NAMALWA (cell line): ENCODE results near the gene NINL.
"Not testable (repeated sequence)": the region's sequence is repeated elsewhere in the genome, so short reads cannot be mapped to it uniquely, and the experiment has no call there.

ENCODE experiments used
- DNase-seq: peaks from one replicate; pipeline ENCODE4 v3.0.0-alpha.2; 2015; ENCODE audit warnings: low spot score

NINL gene

GRCh38 chr20:25532971-25533391 lies 52.4 kb downstream of the NINL start:
- no peak for DNase-seq

- DNase-seq, result no peak
Measured at GRCh38 chr20:25532015-25532751, 53.1 kb downstream of the NINL start.

DNA sequence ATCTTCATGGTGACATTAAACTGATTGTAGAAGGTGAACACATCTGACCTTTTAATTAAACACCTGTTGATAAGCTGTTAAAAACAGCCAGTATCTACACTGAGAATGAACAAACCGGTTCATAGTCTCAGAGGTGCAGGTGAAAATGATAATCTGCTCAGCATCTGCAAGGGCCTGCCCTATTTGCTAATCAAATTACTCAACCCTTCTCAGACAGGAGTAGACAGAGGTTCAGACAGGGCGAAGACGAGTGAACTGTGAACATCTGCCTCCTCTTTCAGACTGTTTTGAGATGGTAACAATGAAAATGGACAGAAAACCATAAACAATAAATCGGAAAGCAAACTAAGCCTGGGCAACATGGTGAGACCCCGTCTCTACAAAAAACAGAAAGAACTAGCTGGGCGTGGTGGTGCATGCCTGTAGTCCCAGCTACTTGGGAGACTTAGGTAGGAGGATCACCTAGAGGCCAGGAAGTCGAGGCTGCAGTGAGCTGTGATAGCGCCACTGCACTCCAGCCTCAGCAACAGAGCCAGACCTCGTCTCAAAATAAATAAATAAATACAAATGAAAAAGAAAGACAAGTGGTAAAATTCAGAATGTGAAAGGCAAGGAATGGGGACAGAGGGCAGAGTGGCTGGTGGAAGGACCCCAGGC lies 55.9 kb downstream of the NINL start:
- DNase-seq, result no peak

DNA sequence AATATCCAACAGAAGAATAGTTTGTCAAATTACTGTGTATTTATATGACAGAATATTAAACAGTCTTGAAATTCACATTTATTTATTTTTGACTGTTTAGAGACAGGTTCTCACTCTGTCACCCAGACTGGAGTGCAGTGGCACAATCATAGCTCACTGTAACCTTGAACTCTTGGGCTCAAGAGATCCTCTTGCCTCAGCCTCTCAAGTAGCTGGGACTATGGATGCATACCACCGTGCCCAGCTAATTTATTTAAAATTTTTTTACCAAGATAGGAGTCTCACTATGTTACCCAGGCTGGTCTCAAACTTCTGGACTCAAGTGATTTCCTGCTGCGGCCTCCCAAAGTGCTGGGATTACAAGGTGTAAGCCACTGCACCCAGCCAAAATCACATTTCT lies 57.4 kb downstream of the NINL start:
- DNase-seq, result no peak

GRCh38 chr20:25526446-25526845 lies 58.9 kb downstream of the NINL start:
- DNase-seq, result no peak

- no peak for DNase-seq
Measured at GRCh38 chr20:25525867-25526266, 59.5 kb downstream of the NINL start.

DNA sequence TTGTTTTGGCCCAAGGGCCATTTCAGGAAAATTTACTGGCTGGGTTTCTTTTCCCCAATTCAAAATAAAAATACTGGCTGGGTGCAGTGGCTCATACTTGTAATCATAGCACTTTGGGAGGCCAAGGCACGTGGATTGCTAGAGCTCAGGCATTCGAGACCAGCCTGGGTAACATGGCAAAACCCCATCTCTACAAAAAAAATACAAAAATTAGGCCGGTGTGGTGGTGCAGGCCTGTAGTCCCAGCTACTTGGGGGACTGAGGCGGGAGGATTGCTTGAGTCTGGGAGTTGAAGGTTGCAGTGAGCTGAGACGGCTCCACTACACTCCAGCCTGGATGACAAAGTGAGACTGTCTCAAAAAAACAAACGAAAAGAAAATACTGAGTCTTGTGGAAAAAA lies 60.0 kb downstream of the NINL start:
- DNase-seq, result no peak

DNA sequence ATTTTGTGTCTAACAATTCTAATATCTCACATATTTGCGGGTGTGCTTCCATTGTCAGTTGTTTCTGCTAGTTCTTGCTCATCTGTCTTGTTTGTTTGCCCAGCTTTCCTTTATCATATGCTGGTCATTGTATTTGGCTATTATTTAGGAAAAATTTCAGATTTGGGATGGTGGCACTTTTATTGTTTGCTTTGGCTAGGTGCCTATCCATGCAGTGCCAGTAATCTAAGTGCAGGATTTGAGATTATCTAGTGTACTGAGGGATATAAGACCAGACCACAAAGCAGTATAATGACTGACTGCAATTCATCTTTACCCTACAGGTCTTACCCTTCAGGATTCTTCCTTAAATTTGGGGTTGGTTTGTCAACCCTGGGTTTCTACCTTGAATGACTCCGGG lies 63.9 kb downstream of the NINL start:
- DNase-seq, result no peak

GRCh38 chr20:25517124-25517523 lies 68.2 kb downstream of the NINL start:
- no peak for DNase-seq

- DNase-seq, result no peak
Measured at GRCh38 chr20:25514747-25515340, 70.5 kb downstream of the NINL start.

- DNase-seq, result no peak
Measured at GRCh38 chr20:25514195-25514594, 71.1 kb downstream of the NINL start.

- no peak for DNase-seq
Measured at GRCh38 chr20:25512709-25513108, 72.6 kb downstream of the NINL start.

DNA sequence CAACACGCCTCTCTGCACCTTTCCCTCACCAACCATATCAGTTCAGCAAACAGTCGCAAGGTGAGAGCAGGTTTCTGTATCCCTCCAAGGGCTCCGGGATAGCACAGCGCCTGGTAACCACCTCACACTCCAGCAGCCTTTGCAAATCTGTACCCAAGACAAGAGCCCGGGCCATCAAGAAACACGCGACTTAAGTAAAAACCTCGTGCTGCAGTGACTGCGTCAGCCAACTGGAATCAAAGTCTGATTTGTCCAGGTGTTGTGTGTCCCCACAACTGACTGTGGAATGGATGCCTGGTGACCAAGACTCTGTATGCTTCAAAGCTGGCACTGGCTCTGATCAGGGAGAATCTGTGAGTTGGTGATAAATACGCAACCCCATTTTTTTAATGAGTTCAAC lies 74.1 kb downstream of the NINL start:
- DNase-seq, result no peak

- no peak for DNase-seq
Measured at GRCh38 chr20:25510721-25511120, 74.6 kb downstream of the NINL start.

DNA sequence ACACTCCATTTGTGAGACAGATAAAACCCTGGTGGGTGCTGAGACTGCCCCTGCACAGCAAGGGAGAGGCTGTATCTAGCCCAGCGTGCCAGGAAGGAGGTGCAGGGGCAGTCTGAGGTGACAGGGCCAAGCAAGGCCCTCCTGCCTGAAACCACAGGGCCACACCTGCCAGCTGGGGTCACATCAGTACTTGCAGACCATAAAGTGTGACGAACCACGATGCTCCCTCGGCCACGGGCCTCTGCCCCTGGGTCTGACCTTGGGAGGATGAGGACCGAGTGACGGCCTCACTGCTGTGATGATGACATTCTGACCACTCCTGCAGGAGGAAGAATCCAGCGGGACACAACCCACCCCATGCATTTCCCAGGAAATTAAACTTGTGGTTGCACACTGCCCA lies 75.1 kb downstream of the NINL start:
- DNase-seq, result no peak

- no peak for DNase-seq
Measured at GRCh38 chr20:25509084-25509483, 76.2 kb downstream of the NINL start.

DNA sequence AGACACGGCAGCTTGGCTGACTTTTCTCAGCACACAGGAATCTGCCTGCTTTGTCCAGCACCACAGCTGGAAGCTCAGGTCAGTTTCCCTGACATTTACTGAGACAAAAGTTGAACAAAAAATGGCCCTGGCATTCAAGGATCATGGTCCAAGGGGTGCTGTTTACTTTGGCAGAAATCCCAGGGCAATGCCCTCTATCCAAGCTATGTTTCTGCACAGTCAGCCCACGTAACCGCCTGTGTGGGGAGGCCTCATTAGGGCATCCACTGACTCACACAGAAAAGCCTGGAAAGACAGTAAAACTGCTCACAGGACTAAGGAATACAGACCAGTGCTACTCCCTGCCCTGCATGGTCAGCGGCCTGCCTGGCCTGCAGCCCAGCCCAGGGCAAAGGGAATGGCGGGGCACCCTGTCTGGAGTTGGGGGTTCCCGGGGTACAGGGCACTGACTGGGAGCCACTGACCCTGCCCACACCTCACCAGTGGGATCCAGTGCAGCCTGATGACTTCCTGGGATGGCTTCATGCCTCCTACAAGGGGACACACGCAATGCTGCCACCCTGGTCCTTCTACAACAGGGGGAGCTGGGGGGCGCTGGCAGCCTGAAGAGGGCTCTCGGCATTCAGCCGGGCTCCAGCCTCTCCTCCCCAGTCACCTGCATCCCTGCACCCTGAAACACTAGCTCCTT lies 77.1 kb downstream of the NINL start:
- DNase-seq, result no peak

DNA sequence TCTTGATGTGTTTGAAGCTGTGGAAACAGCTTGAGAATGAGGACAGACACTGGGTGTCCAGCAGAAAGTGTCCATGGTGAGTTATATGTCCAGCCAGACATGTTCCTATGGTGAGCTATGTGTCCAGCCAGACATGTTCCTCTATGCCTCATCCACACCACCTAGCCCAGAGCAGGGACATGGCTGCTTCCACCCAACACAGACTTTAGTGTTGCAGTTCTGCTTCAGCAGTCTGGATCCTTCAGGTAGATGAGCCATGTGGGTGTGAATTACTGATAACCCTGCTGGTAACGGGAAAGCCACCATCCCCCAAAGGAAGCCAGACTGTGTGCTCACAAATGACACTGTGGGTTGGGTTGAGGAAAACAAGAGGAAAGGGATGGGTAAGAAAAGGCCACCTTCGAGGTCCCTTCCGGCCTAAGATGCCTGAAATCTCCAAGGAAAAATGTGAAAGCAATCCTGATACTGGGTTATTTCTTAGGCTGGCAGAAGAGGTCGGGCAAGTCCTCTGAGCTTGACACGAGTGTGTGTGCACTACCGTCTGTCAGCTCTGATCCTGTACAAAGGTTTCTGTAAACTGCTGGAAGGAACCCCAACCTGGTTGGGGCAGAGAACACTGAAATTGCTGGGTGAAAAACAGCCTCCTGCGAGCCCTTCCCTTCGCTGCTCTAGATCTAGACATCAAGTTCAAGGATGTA lies 77.8 kb downstream of the NINL start:
- no peak for DNase-seq

DNA sequence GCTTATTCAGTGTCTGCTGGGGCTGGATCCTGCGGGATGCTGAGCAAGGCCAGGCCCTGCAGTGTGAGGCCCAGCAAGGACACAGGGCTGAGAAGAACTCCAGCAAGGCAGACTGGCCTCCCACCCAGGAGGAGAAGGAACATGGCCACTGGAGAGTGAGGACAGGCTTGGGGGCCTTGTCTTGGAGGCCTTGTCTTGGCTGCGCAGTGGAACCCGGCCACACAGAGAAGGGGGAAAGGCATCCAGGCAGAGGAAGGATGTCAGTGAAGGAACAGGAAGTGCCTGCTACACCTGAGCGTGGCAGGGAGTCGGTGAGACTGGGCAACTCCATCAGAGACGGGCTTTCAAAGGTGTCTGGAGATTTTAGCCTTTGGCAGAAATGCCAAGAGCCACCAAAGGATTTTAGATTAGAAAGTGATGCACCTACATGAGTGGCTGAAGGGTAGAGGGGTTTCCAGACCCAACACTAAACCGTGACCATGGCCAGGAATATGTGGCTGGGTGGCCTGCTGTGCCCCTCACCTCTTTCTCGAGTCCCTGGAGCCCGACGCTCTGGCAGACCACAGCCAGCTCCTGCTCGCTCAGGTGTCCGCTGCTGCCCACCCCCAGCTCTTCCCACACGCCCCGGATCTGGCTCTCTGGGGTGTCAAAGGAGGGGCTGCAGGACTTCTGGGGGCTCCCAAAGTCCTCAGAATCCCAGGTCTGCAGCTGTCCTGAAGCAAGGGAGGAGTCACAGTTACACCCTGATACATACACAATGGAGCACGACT lies 80.8 kb downstream of the NINL start:
- no peak for DNase-seq

DNA sequence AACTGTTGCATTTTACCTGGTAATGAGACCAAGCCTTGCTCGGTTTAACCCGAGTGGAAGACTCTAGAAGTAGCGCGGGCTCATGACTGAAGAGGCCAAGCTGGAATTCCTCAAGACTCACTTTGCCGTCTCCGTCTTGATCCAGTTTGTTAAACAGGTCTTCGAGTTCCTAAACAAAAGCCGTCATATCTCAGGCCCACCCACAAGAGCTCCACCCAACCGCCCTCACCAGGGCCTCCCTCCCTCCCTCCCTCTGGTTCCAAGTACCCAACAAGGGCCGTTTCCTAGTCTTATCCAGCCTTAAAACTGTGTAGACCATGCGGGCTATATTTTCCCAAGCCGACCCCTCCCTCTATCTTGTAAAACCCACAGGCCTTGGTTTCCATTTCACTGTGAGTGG lies 81.4 kb downstream of the NINL start:
- DNase-seq, result no peak

DNA sequence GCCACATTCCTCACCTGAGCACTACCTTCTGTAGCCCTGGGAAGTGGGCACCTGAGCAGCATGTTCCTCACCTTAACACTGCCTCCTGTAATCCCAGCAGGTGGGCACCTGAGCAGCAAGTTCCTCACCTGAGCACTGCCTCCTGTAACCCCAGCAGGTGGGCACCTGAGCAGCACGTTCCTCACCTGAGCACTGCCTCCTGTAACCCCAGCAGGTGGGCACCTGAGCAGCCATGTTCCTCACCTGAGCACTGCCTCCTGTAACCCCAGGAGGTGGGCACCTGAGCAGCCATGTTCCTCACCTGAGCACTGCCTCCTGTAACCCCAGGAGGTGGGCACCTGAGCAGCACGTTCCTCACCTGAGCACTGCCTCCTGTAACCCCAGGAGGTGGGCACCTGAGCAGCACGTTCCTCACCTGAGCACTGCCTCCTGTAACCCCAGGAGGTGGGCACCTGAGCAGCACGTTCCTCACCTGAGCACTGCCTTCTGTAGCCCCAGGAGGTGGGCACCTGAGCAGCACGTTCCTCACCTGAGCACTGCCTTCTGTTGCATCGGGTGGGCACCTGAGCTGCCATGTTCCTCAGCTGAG lies 82.2 kb downstream of the NINL start:
- DNase-seq, result not testable (repeated sequence)
